ENCODE measurements around the gene MTARC2. TPM values are rescaled to one million over a fixed set of nuclear protein-coding genes. Genes with fewer than 3 reads are reported as not detected.

The MTARC2 gene
- total RNA-seq, 1 donor from 2014 or later = not detected

- no peaks in the 10 kb centered on the region for H3K27me3 Mint-ChIP-seq
- no peak overlapping the region for H3K27ac Mint-ChIP-seq
- DNase-seq = no peak
- intact Hi-C loops (cut with micrococcal nuclease) = no loop called here
- no peak overlapping the region for H3K4me3 Mint-ChIP-seq
- no peaks in the 10 kb centered on the region for H3K9me3 Mint-ChIP-seq
- peaks cover 4% of the 10 kb centered on the region for H3K4me1 Mint-ChIP-seq
- H3K36me3 Mint-ChIP-seq (ENCODE audit: low read depth) = no peaks in the 10 kb centered on the region
Measured at GRCh38 chr1:220807726-220808125, 59.6 kb downstream of the MTARC2 start.

DNA sequence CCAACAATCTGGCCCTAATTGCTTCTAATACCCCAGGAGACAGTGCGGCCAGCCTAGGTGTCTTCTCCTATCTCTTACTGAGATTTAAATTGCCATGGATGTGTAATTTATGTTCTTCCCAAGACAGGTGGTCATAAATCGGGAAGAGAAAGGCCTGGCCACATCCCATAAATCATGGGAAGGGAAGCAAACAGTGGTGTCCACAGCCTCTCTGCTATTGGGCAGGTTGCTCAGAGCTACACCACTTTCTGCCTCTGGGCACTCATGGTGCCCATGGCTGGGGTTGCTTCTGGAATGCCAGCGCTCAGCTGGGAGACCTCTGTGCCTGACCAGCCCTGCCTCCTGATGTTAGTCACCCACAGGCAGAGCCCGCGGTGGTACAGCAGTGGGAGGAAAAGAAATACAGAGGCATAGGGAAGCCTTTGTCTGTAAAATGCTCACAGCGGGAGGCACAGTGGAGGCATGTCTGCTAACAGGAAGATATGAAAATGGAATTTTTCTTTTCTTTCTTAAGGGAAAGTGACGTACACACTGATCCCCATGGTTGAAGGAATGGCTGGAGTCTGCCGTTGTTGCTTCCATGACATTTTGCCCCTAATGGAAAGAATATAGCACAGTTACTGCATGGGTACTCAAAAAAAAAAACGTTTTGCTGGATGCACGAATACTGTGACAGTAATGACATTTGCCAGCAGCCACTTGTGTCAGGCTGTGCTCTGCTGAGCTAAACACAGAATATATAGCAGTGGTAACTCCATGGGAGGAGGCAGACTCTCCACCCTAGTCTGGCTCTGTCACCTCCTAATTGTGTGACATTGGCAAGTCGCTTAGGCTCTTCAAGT lies 60.4 kb downstream of the MTARC2 start:
- Mint-ChIP-seq H3K27ac (no peak overlapping the region), H3K36me3 (ENCODE audit: low read depth) (no peaks in the 10 kb centered on the region), H3K27me3 (no peaks in the 10 kb centered on the region), H3K9me3 (no peaks in the 10 kb centered on the region), H3K4me3 (no peak overlapping the region), H3K4me1 (peaks cover 4% of the 10 kb centered on the region)
- no peak for DNase-seq
- intact Hi-C loops (cut with micrococcal nuclease) = no loop called here

- Mint-ChIP-seq H3K4me3 (no peak overlapping the region), H3K9me3 (no peaks in the 10 kb centered on the region), H3K27ac (no peak overlapping the region), H3K36me3 (ENCODE audit: low read depth) (no peaks in the 10 kb centered on the region), H3K27me3 (no peaks in the 10 kb centered on the region), H3K4me1 (peaks cover 4% of the 10 kb centered on the region)
- intact Hi-C loops (cut with micrococcal nuclease) = no loop called here
- no peak for DNase-seq
Measured at GRCh38 chr1:220809187-220809550, 61.0 kb downstream of the MTARC2 start.

DNA sequence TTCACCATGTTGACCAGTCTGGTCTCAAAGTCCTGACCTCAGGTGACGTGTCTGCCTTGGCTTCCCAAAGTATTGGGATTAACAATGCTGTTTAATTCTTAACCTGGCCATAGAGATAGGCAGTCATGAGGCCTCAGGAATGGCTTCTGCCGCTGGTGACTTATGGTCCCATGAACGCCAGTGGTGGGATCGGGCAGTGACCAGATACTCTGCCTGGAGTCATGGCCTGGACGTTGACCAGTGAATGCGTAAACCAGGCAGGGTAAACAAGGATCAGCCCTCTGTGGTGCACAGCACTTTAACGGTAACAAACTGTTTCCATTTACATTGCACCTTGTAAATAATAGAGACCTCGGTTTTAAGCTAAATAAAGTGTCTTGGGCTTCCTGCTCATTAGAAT lies 61.6 kb downstream of the MTARC2 start:
- intact Hi-C loops (cut with micrococcal nuclease) = loop anchor here (1.0 kb wide), 2 partner anchors 394 to 626 kb away; no protein-coding TSS in a partner anchor
- no peak for DNase-seq
- no peak overlapping the region for H3K4me3 Mint-ChIP-seq
- no peaks in the 10 kb centered on the region for H3K36me3 Mint-ChIP-seq (ENCODE audit: low read depth)
- no peak overlapping the region for H3K27ac Mint-ChIP-seq
- no peaks in the 10 kb centered on the region for H3K9me3 Mint-ChIP-seq
- peaks cover 4% of the 10 kb centered on the region for H3K4me1 Mint-ChIP-seq
- no peaks in the 10 kb centered on the region for H3K27me3 Mint-ChIP-seq

- Mint-ChIP-seq H3K4me3 (peak overlapping the region; percentile 61), H3K4me1 (peaks cover 4% of the 10 kb centered on the region), H3K27ac (no peak overlapping the region), H3K27me3 (no peaks in the 10 kb centered on the region), H3K36me3 (ENCODE audit: low read depth) (no peaks in the 10 kb centered on the region), H3K9me3 (no peaks in the 10 kb centered on the region)
- intact Hi-C loops (cut with micrococcal nuclease) = loop anchor here (1.0 kb wide), 2 partner anchors 393 to 625 kb away; no protein-coding TSS in a partner anchor
- peak; percentile 89 for DNase-seq
Measured at GRCh38 chr1:220810179-220810653, 62.1 kb downstream of the MTARC2 start.

- intact Hi-C loops (cut with micrococcal nuclease) = loop anchor here (1.0 kb wide), 2 partner anchors 392 to 624 kb away; no protein-coding TSS in a partner anchor
- peaks cover 4% of the 10 kb centered on the region for H3K4me1 Mint-ChIP-seq
- H3K36me3 Mint-ChIP-seq (ENCODE audit: low read depth) = no peaks in the 10 kb centered on the region
- H3K27me3 Mint-ChIP-seq = no peaks in the 10 kb centered on the region
- no peaks in the 10 kb centered on the region for H3K9me3 Mint-ChIP-seq
- no peak for DNase-seq
- H3K27ac Mint-ChIP-seq = no peak overlapping the region
- H3K4me3 Mint-ChIP-seq = no peak overlapping the region
Measured at GRCh38 chr1:220810963-220811362, 62.8 kb downstream of the MTARC2 start.

- no peak overlapping the region for H3K4me3 Mint-ChIP-seq
- no peaks in the 10 kb centered on the region for H3K36me3 Mint-ChIP-seq (ENCODE audit: low read depth)
- intact Hi-C loops (cut with micrococcal nuclease) = no loop called here
- H3K9me3 Mint-ChIP-seq = no peaks in the 10 kb centered on the region
- peaks cover 4% of the 10 kb centered on the region for H3K4me1 Mint-ChIP-seq
- H3K27me3 Mint-ChIP-seq = no peaks in the 10 kb centered on the region
- no peak overlapping the region for H3K27ac Mint-ChIP-seq
- no peak for DNase-seq
Measured at GRCh38 chr1:220811695-220812094, 63.6 kb downstream of the MTARC2 start.

GRCh38 chr1:220812308-220812707 lies 64.2 kb downstream of the MTARC2 start:
- Mint-ChIP-seq H3K27ac (no peak overlapping the region), H3K36me3 (ENCODE audit: low read depth) (no peaks in the 10 kb centered on the region), H3K27me3 (no peaks in the 10 kb centered on the region), H3K4me1 (peaks cover 4% of the 10 kb centered on the region), H3K9me3 (no peaks in the 10 kb centered on the region), H3K4me3 (no peak overlapping the region)
- intact Hi-C loops (cut with micrococcal nuclease) = no loop called here
- DNase-seq = no peak

GRCh38 chr1:220813013-220813412 lies 64.9 kb downstream of the MTARC2 start:
- no peaks in the 10 kb centered on the region for H3K9me3 Mint-ChIP-seq
- H3K36me3 Mint-ChIP-seq (ENCODE audit: low read depth) = no peaks in the 10 kb centered on the region
- no peak overlapping the region for H3K27ac Mint-ChIP-seq
- no peak for DNase-seq
- intact Hi-C loops (cut with micrococcal nuclease) = no loop called here
- H3K4me1 Mint-ChIP-seq = peaks cover 4% of the 10 kb centered on the region
- no peak overlapping the region for H3K4me3 Mint-ChIP-seq
- no peaks in the 10 kb centered on the region for H3K27me3 Mint-ChIP-seq

GRCh38 chr1:220815409-220815808 lies 67.3 kb downstream of the MTARC2 start:
- Mint-ChIP-seq H3K4me3 (no peak overlapping the region), H3K36me3 (ENCODE audit: low read depth) (no peaks in the 10 kb centered on the region), H3K9me3 (no peaks in the 10 kb centered on the region), H3K27ac (no peak overlapping the region), H3K4me1 (peaks cover 1% of the 10 kb centered on the region), H3K27me3 (no peaks in the 10 kb centered on the region)
- DNase-seq = no peak
- intact Hi-C loops (cut with micrococcal nuclease) = no loop called here

- H3K36me3 Mint-ChIP-seq (ENCODE audit: low read depth) = no peaks in the 10 kb centered on the region
- DNase-seq = no peak
- intact Hi-C loops (cut with micrococcal nuclease) = no loop called here
- H3K27me3 Mint-ChIP-seq = no peaks in the 10 kb centered on the region
- no peaks in the 10 kb centered on the region for H3K9me3 Mint-ChIP-seq
- H3K4me1 Mint-ChIP-seq = no peaks in the 10 kb centered on the region
- no peak overlapping the region for H3K4me3 Mint-ChIP-seq
- H3K27ac Mint-ChIP-seq = no peak overlapping the region
Measured at GRCh38 chr1:220817907-220818306, 69.8 kb downstream of the MTARC2 start.

DNA sequence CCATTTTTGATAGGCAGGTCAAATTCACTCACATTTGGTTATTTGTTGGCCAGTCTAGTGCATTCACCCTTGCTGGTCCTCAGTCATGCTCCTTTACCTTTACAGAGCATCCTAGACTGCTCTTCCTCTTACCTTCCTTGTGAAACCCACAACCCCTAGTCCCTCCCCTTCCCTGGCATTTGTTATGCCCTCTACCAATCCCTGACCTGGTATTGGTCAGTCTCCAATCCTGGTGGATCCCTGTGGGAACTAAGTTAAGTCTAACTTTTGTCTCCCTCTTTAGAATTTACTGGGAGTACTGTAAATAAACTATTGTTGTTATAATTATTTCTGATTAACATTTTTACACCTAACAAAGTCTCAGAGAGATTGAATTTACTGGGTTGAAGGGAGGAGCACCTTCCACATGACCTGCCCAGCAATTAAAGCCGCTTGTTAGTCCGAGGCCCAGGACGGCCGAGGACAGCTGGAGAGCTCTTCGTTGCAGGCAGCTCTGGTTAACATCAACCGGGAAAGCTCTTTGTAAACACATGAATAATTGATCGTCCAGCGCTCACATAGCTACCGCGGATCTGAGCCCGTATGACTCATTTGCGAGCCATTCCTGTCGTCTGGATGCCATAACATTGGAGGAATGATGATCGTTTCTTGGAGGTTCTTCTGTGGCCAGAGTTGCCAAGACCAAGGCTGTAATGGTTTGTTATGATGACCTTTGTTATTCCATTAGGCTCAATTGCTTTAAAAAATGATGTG lies 70.5 kb downstream of the MTARC2 start:
- H3K4me3 Mint-ChIP-seq = no peak overlapping the region
- DNase-seq = no peak
- no peaks in the 10 kb centered on the region for H3K4me1 Mint-ChIP-seq
- H3K36me3 Mint-ChIP-seq (ENCODE audit: low read depth) = no peaks in the 10 kb centered on the region
- intact Hi-C loops (cut with micrococcal nuclease) = no loop called here
- no peaks in the 10 kb centered on the region for H3K27me3 Mint-ChIP-seq
- H3K27ac Mint-ChIP-seq = no peak overlapping the region
- no peaks in the 10 kb centered on the region for H3K9me3 Mint-ChIP-seq

- no peaks in the 10 kb centered on the region for H3K36me3 Mint-ChIP-seq (ENCODE audit: low read depth)
- intact Hi-C loops (cut with micrococcal nuclease) = no loop called here
Measured at GRCh38 chr1:220819467-220820026, 71.4 kb downstream of the MTARC2 start.

More at GRCh38 chr1:220819467-220820026, 71.4 kb downstream of the MTARC2 start:
- Mint-ChIP-seq H3K27me3 (no peaks in the 10 kb centered on the region), H3K4me1 (no peaks in the 10 kb centered on the region), H3K9me3 (no peaks in the 10 kb centered on the region), H3K4me3 (no peak overlapping the region), H3K27ac (no peak overlapping the region)
- DNase-seq = no peak

Measured in activated CD4-positive, alpha-beta T cell treated with anti-CD3 and anti-CD28 coated beads, Interleukin-2, amount 10 ng/mL, durations not matched to agents 24 days and 14 days (primary cell).